ENCODE data around the gene UGT1A8.

- no peak for TF ChIP-seq CTCF (IDR thresholded peaks at IDR 0.05; ENCODE audit: insufficient read depth, low read length)
- no peak for TF ChIP-seq REST (IDR thresholded peaks at IDR 0.05; ENCODE audit: insufficient replicate concordance, low read depth)
Observed at GRCh38 chr2:233684640-233685039, 67.2 kb downstream of the UGT1A8 start.

All from HL-60 (cell line).